GM21526 (cell line): ENCODE measurements around the gene GIMAP5.
"Not testable (repeated sequence)": the region's sequence is repeated elsewhere in the genome, so short reads cannot be mapped to it uniquely, and the experiment has no call there.

ENCODE experiments used
- ATAC-seq: cut with Tn5 transposase; IDR thresholded peaks from one replicate; pipeline ENCODE4 v1.9.1; 2021; ENCODE audit warnings: moderate library complexity; ENCODE audit not compliant: unreplicated experiment, low FRiP score

The GIMAP5 gene

GRCh38 chr7:150766334-150766709 is 29.1 kb downstream of the GIMAP5 start:
- no peak for ATAC-seq

- ATAC-seq: no peak
Observed at GRCh38 chr7:150769768-150770167, 32.5 kb downstream of the GIMAP5 start.

- ATAC-seq: not testable (repeated sequence)
Observed at GRCh38 chr7:150774131-150774530, 36.9 kb downstream of the GIMAP5 start.

- ATAC-seq: no peak
Observed at GRCh38 chr7:150778014-150778737, 41.0 kb downstream of the GIMAP5 start.

GRCh38 chr7:150778738-150779301 is 41.6 kb downstream of the GIMAP5 start:
- no peak for ATAC-seq

GRCh38 chr7:150780292-150780691 is 43.1 kb downstream of the GIMAP5 start:
- ATAC-seq: no peak

GRCh38 chr7:150781103-150781502 is 43.9 kb downstream of the GIMAP5 start:
- no peak for ATAC-seq

- ATAC-seq: no peak
Observed at GRCh38 chr7:150781961-150782360, 44.7 kb downstream of the GIMAP5 start.

GRCh38 chr7:150784120-150784736 is 47.0 kb downstream of the GIMAP5 start:
- ATAC-seq: no peak

GRCh38 chr7:150784954-150785353 is 47.7 kb downstream of the GIMAP5 start:
- no peak for ATAC-seq

GRCh38 chr7:150787321-150788281 is 50.4 kb downstream of the GIMAP5 start:
- ATAC-seq: no peak

- no peak for ATAC-seq
Observed at GRCh38 chr7:150788474-150789269, 51.5 kb downstream of the GIMAP5 start.

- ATAC-seq: no peak
Observed at GRCh38 chr7:150790416-150791075, 53.3 kb downstream of the GIMAP5 start.

GRCh38 chr7:150791304-150791703 is 54.1 kb downstream of the GIMAP5 start:
- ATAC-seq: no peak

GRCh38 chr7:150791746-150792452 is 54.7 kb downstream of the GIMAP5 start:
- ATAC-seq: no peak
